Osteocyte (in vitro differentiated cells): ENCODE measurements around the gene TRIM4. TPM values are rescaled to one million over a fixed set of nuclear protein-coding genes. Genes with fewer than 3 reads are reported as not detected.

Experiments
- DNase-seq: peaks from one replicate; pipeline ENCODE4 v3.0.0; 2021; ENCODE audit warnings: mixed read lengths; ENCODE audit not compliant: unreplicated experiment; ENCODE audit errors: extremely low spot score
- H3K27ac Mint-ChIP-seq: one replicate; pipeline ENCODE4 v1.8.0; 2021; ENCODE audit warnings: mild to moderate bottlenecking, mixed read lengths; ENCODE audit not compliant: unreplicated experiment
- H3K27me3 Mint-ChIP-seq: one replicate; pipeline ENCODE4 v1.8.0; 2021; ENCODE audit warnings: mixed read lengths; ENCODE audit not compliant: unreplicated experiment
- H3K36me3 Mint-ChIP-seq: one replicate; pipeline ENCODE4 v1.8.0; 2021; ENCODE audit warnings: mixed read lengths; ENCODE audit not compliant: unreplicated experiment
- H3K4me1 Mint-ChIP-seq: one replicate; pipeline ENCODE4 v1.8.0; 2021; ENCODE audit warnings: mixed read lengths; ENCODE audit not compliant: unreplicated experiment
- H3K4me3 Mint-ChIP-seq: one replicate; pipeline ENCODE4 v1.8.0; 2021; ENCODE audit warnings: mild to moderate bottlenecking, moderate library complexity, mixed read lengths; ENCODE audit not compliant: unreplicated experiment
- H3K9me3 Mint-ChIP-seq: one replicate; pipeline ENCODE4 v1.8.0; 2021; ENCODE audit warnings: mixed read lengths; ENCODE audit not compliant: unreplicated experiment
- total RNA-seq: library from RNA; stranded (reverse); gene quantifications from 2 replicates; pipeline ENCODE4 v1.2.1, GENCODE V29; 2021
- TF ChIP-seq, protein P1 (sequence below): fragments of 200-600 bp; sonication (generic); IDR thresholded peaks from 2 replicates; pipeline ENCODE4 v1.5.0; 2021; ENCODE audit warnings: antibody characterized with exemption, mild to moderate bottlenecking, moderate library complexity

Gene TRIM4
- total RNA-seq, 1 donor from 2014 or later = 13.1 TPM

GRCh38 chr7:99926321-99926720 lies 7.0 kb upstream of the TRIM4 start:
- Mint-ChIP-seq H3K4me1 (peaks cover 8% of the 10 kb centered on the region), H3K27ac (no peak overlapping the region), H3K9me3 (no peaks in the 10 kb centered on the region), H3K27me3 (peaks cover 43% of the 10 kb centered on the region), H3K36me3 (peaks cover 6% of the 10 kb centered on the region), H3K4me3 (no peak overlapping the region)
- TF ChIP-seq, protein P1, sequence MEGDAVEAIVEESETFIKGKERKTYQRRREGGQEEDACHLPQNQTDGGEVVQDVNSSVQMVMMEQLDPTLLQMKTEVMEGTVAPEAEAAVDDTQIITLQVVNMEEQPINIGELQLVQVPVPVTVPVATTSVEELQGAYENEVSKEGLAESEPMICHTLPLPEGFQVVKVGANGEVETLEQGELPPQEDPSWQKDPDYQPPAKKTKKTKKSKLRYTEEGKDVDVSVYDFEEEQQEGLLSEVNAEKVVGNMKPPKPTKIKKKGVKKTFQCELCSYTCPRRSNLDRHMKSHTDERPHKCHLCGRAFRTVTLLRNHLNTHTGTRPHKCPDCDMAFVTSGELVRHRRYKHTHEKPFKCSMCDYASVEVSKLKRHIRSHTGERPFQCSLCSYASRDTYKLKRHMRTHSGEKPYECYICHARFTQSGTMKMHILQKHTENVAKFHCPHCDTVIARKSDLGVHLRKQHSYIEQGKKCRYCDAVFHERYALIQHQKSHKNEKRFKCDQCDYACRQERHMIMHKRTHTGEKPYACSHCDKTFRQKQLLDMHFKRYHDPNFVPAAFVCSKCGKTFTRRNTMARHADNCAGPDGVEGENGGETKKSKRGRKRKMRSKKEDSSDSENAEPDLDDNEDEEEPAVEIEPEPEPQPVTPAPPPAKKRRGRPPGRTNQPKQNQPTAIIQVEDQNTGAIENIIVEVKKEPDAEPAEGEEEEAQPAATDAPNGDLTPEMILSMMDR = no peak
- DNase-seq = no peak

DNA sequence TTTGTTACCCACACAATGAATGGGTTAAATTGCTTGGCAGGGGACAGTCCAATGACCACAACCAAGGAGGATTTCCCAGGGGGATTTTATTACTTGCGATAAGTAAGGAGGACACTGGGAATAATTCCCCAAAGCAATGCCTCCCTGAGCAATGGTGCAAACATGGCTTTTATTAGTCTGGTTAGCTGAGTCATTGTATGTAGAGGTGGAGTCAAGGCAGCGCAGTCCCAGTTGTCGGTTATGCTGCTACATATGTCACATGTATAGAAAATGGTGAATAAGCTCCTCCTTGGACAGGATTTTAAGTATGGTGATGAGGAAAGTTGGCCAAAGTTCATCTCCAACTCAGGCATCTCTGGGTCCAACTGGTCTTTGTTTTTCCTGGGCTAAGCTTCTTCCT lies 3.9 kb upstream of the TRIM4 start:
- Mint-ChIP-seq H3K36me3 (peaks cover 6% of the 10 kb centered on the region), H3K9me3 (peaks cover 7% of the 10 kb centered on the region), H3K4me3 (no peak overlapping the region), H3K27ac (no peak overlapping the region), H3K4me1 (peaks cover 8% of the 10 kb centered on the region), H3K27me3 (peaks cover 20% of the 10 kb centered on the region)
- DNase-seq = no peak
- TF ChIP-seq, protein P1 = no peak

- TF ChIP-seq, protein P1 = no peak
- Mint-ChIP-seq H3K4me1 (peaks cover 20% of the 10 kb centered on the region), H3K4me3 (peak overlapping the region; percentile 84), H3K9me3 (peaks cover 7% of the 10 kb centered on the region), H3K27ac (no peak overlapping the region), H3K27me3 (no peaks in the 10 kb centered on the region), H3K36me3 (peaks cover 6% of the 10 kb centered on the region)
- DNase-seq = no peak
Observed at GRCh38 chr7:99920149-99920548, 819 bp upstream of the TRIM4 start.

GRCh38 chr7:99919814-99920112 lies 433 bp upstream of the TRIM4 start:
- Mint-ChIP-seq H3K4me3 (peak overlapping the region; percentile 84), H3K9me3 (peaks cover 7% of the 10 kb centered on the region), H3K27ac (peak overlapping the region; percentile 92), H3K27me3 (no peaks in the 10 kb centered on the region), H3K36me3 (peaks cover 6% of the 10 kb centered on the region), H3K4me1 (peaks cover 20% of the 10 kb centered on the region)
- TF ChIP-seq, protein P1 = no peak
- DNase-seq = no peak

- TF ChIP-seq, protein P1 = no peak
Observed at GRCh38 chr7:99910976-99911375, 8.4 kb downstream of the TRIM4 start.

More at GRCh38 chr7:99910976-99911375, 8.4 kb downstream of the TRIM4 start:
- peaks cover 4% of the 10 kb centered on the region for H3K36me3 Mint-ChIP-seq
- H3K4me3 Mint-ChIP-seq = no peak overlapping the region
- no peak for DNase-seq
- H3K27me3 Mint-ChIP-seq = peaks cover 9% of the 10 kb centered on the region
- no peaks in the 10 kb centered on the region for H3K9me3 Mint-ChIP-seq
- no peaks in the 10 kb centered on the region for H3K4me1 Mint-ChIP-seq
- no peak overlapping the region for H3K27ac Mint-ChIP-seq
